A549 (cell line): ENCODE data around the gene PTPDC1. TPM values are rescaled to one million over a fixed set of nuclear protein-coding genes. Genes with fewer than 3 reads are reported as not detected.

ENCODE experiments used
- ATAC-seq, 2 experiments: fragments of 200-7000 bp in 1 of 2; fragments of >200 bp in 1 of 2; cut with Nextera tagmentation in 1 of 2; cut with Tn5 transposase in 1 of 2; 3 replicates each; pipeline versions ENCODE4 v1.8.0 to v1.9.1; 2018 to 2020; ENCODE audit warnings: mild to moderate bottlenecking in 1 of 2, moderate library complexity in 1 of 2
- CTCF ChIA-PET: fragments of 300-600 bp; sonication (Branson Sonifier 250); formaldehyde crosslinking; extraction: SDS; loops from one replicate; lab custom pipeline; 2021; ENCODE audit warnings: antibody characterized with exemption, inconsistent platforms; lab: Yijun Ruan, JAX
- POLR2A ChIA-PET: fragments of 350-600 bp; formaldehyde crosslinking; extraction: SDS; loops from one replicate; lab custom pipeline; 2021; ENCODE audit warnings: antibody characterized with exemption, inconsistent platforms; lab: Yijun Ruan, JAX
- DNase-seq, 2 experiments: peaks; one replicate each; pipeline versions ENCODE4 v3.0.0 to v3.0.0-alpha.2; 2011 to 2016; ENCODE audit warnings: low read depth in 1 of 2, low spot score in 1 of 2
- FAIRE-seq: peaks from 2 replicates; lab custom pipeline; 2011; peaks lifted over from hg19 to GRCh38; lab: Jason Lieb, UNC
- H3K27ac ChIP-seq, 2 experiments: fragments of >200 bp; sonication (Bioruptor Twin); formaldehyde crosslinking; 3 replicates each; pipeline ENCODE4 v1.5.1; 2016 to 2017
- H3K4me1 ChIP-seq: fragments of >200 bp; sonication (Bioruptor Twin); formaldehyde crosslinking; 3 replicates; pipeline ENCODE4 v1.6.1; 2016
- H3K4me2 ChIP-seq: fragments of >200 bp; sonication (Bioruptor Twin); formaldehyde crosslinking; 3 replicates; pipeline ENCODE4 v1.6.1; 2016
- H3K4me3 ChIP-seq: fragments of >200 bp; sonication (Bioruptor Twin); formaldehyde crosslinking; 3 replicates; pipeline ENCODE4 v1.5.1; 2016
- H3K9me3 ChIP-seq: fragments of >200 bp; sonication (Bioruptor Twin); formaldehyde crosslinking; 3 replicates; pipeline ENCODE4 v1.6.1; 2016
- CHD4 ChIP-seq: fragments of 200-600 bp; sonication (generic); IDR thresholded peaks from 2 replicates; pipeline ENCODE4 v1.6.1; 2016; ENCODE audit warnings: antibody characterized with exemption, mild to moderate bottlenecking, borderline replicate concordance
- ESRRA ChIP-seq: fragments of 150-350 bp; IDR thresholded peaks from 2 replicates; pipeline ENCODE4 v1.6.1; 2014; ENCODE audit warnings: mild to moderate bottlenecking, low read length, borderline replicate concordance
- FOXS1 ChIP-seq: fragments of 250-450 bp; sonication (Bioruptor Pico); IDR thresholded peaks from 2 replicates; pipeline ENCODE4 v1.5.0; 2020; ENCODE audit warnings: mild to moderate bottlenecking, moderate library complexity
- MAFK ChIP-seq: fragments of 450-650 bp; IDR thresholded peaks from 2 replicates; pipeline ENCODE4 v1.6.1; 2014; ENCODE audit not compliant: partially characterized antibody
- NFE2L2 ChIP-seq: fragments of 150-350 bp; conservative IDR thresholded peaks from 2 replicates; pipeline ENCODE4 v1.6.1; 2014; ENCODE audit warnings: low read length
- RAD21 ChIP-seq, 2 experiments: fragments of >200 bp in 1 of 2; sonication (Bioruptor Twin) in 1 of 2; formaldehyde crosslinking in 1 of 2; IDR thresholded peaks in 1 of 2; conservative IDR thresholded peaks in 1 of 2; 2 replicates in 1 of 2; 3 replicates in 1 of 2; pipeline ENCODE4 v1.6.1; 2012 to 2018; ENCODE audit warnings: inconsistent platforms in 1 of 2
- RARB ChIP-seq: fragments of 250-450 bp; sonication (Bioruptor Pico); IDR thresholded peaks from 2 replicates; pipeline ENCODE4 v1.8.0; 2021; ENCODE audit warnings: mild to moderate bottlenecking, moderate library complexity
- SREBF2 ChIP-seq: fragments of 450-650 bp; IDR thresholded peaks from 2 replicates; pipeline ENCODE4 v1.6.1; 2014; ENCODE audit warnings: mild to moderate bottlenecking, moderate library complexity
- ZC3H11A ChIP-seq: fragments of 450-650 bp; IDR thresholded peaks from 2 replicates; pipeline ENCODE4 v1.6.1; 2014; ENCODE audit warnings: antibody characterized with exemption, mild to moderate bottlenecking
- ZSCAN20 ChIP-seq: fragments of 250-450 bp; sonication (Bioruptor Pico); IDR thresholded peaks from 2 replicates; pipeline ENCODE4 v1.8.0; 2022; ENCODE audit warnings: mild to moderate bottlenecking, moderate library complexity
- WGBS: methylation state at CpG from one replicate; pipeline ENCODE4 v1.1.6; 2017; ENCODE audit errors: missing lambda C conversion rate; 5-methylcytosine and 5-hydroxymethylcytosine counted together
- polyA plus RNA-seq, 4 experiments: library from polyadenylated mRNA; depleted of rRNA in 3 of 4; stranded (reverse); fragments of >200 nt; fragmentation: RNase III in 1 of 4; extraction: RNeasy Plus Mini Kit Qiagen cat#74134 plus additional on column Dnase treatment in 1 of 4; gene quantifications; 2 replicates in 3 of 4; 3 replicates in 1 of 4; pipeline ENCODE4 v1.2.3, GENCODE V29; 2011 to 2017
- TF ChIP-seq, protein P1 (sequence below): fragments of 200-600 bp; sonication (generic); IDR thresholded peaks from 2 replicates; pipeline ENCODE4 v1.6.1; 2016; ENCODE audit warnings: antibody characterized with exemption, mild to moderate bottlenecking, moderate library complexity
- TF ChIP-seq, protein P2 (sequence below): fragments of 250-450 bp; sonication (Bioruptor Pico); IDR thresholded peaks from 2 replicates; pipeline ENCODE4 v1.5.0; 2020; ENCODE audit warnings: low read depth, mild to moderate bottlenecking, moderate library complexity
- TF ChIP-seq, protein P3 (sequence below): fragments of 250-450 bp; sonication (Bioruptor Pico); IDR thresholded peaks from 2 replicates; pipeline ENCODE4 v1.5.0; 2021; ENCODE audit warnings: mild to moderate bottlenecking, moderate library complexity, borderline replicate concordance

Gene PTPDC1
- polyA plus RNA-seq, 2 of the 4 experiments (the other 2 are of a cell fraction) = 3.8 to 16.9 TPM

DNA sequence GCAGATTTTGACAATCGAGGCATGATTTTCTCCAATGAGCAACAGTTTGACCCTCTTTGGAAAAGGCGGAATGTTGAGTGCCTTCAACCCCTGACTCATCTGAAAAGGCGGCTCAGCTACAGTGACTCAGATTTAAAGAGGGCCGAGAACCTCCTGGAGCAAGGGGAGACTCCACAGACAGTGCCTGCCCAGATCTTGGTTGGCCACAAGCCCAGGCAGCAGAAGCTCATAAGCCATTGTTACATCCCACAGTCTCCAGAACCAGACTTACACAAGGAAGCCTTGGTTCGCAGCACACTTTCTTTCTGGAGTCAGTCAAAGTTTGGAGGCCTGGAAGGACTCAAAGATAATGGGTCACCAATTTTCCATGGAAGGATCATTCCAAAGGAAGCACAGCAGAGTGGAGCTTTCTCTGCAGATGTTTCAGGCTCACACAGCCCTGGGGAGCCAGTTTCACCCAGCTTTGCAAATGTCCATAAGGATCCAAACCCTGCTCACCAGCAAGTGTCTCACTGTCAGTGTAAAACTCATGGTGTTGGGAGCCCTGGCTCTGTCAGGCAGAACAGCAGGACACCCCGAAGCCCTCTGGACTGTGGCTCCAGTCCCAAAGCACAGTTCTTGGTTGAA is 13.6 kb downstream of the PTPDC1 start (continued):
- TF ChIP-seq, protein P1, sequence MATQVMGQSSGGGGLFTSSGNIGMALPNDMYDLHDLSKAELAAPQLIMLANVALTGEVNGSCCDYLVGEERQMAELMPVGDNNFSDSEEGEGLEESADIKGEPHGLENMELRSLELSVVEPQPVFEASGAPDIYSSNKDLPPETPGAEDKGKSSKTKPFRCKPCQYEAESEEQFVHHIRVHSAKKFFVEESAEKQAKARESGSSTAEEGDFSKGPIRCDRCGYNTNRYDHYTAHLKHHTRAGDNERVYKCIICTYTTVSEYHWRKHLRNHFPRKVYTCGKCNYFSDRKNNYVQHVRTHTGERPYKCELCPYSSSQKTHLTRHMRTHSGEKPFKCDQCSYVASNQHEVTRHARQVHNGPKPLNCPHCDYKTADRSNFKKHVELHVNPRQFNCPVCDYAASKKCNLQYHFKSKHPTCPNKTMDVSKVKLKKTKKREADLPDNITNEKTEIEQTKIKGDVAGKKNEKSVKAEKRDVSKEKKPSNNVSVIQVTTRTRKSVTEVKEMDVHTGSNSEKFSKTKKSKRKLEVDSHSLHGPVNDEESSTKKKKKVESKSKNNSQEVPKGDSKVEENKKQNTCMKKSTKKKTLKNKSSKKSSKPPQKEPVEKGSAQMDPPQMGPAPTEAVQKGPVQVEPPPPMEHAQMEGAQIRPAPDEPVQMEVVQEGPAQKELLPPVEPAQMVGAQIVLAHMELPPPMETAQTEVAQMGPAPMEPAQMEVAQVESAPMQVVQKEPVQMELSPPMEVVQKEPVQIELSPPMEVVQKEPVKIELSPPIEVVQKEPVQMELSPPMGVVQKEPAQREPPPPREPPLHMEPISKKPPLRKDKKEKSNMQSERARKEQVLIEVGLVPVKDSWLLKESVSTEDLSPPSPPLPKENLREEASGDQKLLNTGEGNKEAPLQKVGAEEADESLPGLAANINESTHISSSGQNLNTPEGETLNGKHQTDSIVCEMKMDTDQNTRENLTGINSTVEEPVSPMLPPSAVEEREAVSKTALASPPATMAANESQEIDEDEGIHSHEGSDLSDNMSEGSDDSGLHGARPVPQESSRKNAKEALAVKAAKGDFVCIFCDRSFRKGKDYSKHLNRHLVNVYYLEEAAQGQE = no peak
- TF ChIP-seq, all 56 proteins: peak for 0

DNA sequence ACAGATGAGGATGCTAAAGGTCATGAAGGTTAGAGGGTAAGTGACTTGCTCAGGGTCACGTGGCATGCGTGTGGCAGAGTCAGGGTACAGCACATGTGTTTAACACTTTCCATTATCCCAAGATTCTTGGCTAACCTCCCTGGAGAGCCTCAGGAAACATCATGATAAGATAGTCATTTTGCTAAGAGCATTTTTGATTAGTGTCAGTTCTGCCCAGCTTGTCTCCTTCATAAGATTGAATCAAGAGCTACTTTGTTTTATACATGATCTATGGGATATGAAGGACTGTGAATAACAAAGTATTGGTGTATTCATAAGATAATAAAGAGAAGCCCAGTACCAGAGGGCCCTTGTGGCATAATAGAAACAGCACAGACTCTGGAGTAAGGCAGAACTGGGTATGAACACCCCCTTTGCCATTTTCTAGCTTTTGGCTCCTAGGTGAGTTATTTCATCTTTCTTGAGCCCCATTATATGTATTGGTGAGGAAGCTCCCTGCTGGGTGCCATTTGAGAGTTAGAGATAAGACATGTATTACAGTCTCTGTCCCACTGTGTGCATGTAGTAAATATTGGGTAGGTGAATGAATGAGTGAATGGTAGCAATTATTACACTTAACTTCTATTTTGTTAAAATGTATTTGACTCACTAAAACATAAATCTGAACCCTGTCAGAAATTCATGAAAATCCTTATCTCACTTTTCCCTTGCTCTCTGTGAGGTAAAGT is 16.1 kb downstream of the PTPDC1 start:
- 89% methylated on average over 2 of the region's 2 CpGs for WGBS
- POLR2A ChIA-PET = no interaction called here

DNA sequence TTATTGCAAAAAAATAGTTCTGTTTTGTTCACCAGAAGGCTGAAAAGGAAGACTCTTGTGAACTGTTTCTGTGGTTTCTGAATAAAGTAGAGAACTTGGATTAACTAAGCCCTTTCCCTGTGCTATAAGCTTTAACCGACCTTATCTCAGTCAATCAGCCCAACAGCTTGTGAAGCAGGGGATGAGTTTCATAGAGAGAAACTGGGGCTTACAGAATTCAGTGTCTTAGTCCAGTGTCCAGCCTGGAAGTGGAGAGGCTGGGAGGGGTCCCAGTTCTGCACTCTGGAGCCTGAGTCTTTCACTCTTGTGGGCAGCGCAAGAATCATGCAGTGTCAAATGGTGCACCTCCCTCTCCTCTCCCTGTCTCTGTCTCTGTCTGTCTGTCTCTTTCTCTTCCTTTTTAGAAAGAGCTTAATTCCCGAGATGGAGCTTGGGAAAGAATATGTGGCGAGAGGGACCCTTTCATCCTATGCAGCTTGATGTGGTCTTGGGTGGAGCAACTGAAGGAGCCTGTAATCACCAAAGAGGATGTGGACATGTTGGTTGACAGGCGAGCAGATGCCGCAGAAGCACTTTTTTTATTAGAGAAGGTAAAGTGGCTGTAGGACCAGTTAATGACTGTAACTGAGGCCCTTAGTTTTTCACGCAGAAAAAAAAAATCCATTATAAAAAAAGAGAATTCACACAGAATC is 17.0 kb downstream of the PTPDC1 start:
- Histone ChIP-seq H3K4me3 (no peak overlapping the region), H3K4me2 (no peak overlapping the region), H3K27ac (no peak overlapping the region), H3K9me3 (no peaks in the 10 kb centered on the region), H3K4me1 (peaks cover 12% of the 10 kb centered on the region; the same call in 2 of the 3 replicates)
- DNase-seq (no peak), FAIRE-seq (no peak), ATAC-seq (no peak)
- ChIA-PET POLR2A (no interaction called here), CTCF (interaction anchor here (0.8 to 1.8 kb wide), 2 partner anchors 15 to 34 kb away, joined by 3 to 4 read pairs; no protein-coding TSS in a partner anchor)
- TF ChIP-seq ZC3H11A = no peak
- 89% methylated on average over 7 of the region's 7 CpGs for WGBS

More for the DNA sequence above, 16.1 kb downstream of the PTPDC1 start:
- H3K4me3 ChIP-seq = no peak overlapping the region
- H3K9me3 ChIP-seq = no peaks in the 10 kb centered on the region
- H3K4me2 ChIP-seq = no peak overlapping the region
- H3K27ac ChIP-seq = no peak overlapping the region
- DNase-seq = no peak
- no peak for FAIRE-seq
- CTCF ChIA-PET = interaction anchor here (1.0 to 1.8 kb wide), 3 partner anchors 14 to 40 kb away, joined by 3 to 4 read pairs (median 4); no protein-coding TSS in a partner anchor
- TF ChIP-seq SREBF2 (no peak), CHD4 (no peak), ZSCAN20 (no peak), RARB (CRISPR knock-in tag) (no peak), MAFK (no peak), FOXS1 (CRISPR knock-in tag) (no peak), NFE2L2 (no peak), ESRRA (no peak), RAD21 (conservative IDR thresholded peaks at IDR 0.05 in 1 of 2, IDR thresholded peaks at IDR 0.05 in 1 of 2) (no peak)
- TF ChIP-seq, protein P2, sequence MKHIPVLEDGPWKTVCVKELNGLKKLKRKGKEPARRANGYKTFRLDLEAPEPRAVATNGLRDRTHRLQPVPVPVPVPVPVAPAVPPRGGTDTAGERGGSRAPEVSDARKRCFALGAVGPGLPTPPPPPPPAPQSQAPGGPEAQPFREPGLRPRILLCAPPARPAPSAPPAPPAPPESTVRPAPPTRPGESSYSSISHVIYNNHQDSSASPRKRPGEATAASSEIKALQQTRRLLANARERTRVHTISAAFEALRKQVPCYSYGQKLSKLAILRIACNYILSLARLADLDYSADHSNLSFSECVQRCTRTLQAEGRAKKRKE (CRISPR knock-in tag) = no peak
- TF ChIP-seq, protein P3, sequence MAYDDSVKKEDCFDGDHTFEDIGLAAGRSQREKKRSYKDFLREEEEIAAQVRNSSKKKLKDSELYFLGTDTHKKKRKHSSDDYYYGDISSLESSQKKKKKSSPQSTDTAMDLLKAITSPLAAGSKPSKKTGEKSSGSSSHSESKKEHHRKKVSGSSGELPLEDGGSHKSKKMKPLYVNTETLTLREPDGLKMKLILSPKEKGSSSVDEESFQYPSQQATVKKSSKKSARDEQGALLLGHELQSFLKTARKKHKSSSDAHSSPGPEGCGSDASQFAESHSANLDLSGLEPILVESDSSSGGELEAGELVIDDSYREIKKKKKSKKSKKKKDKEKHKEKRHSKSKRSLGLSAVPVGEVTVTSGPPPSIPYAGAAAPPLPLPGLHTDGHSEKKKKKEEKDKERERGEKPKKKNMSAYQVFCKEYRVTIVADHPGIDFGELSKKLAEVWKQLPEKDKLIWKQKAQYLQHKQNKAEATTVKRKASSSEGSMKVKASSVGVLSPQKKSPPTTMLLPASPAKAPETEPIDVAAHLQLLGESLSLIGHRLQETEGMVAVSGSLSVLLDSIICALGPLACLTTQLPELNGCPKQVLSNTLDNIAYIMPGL = no peak
- H3K4me1 ChIP-seq = peaks cover 12% of the 10 kb centered on the region; the same call in 2 of the 3 replicates
- ATAC-seq = no peak
